ENCODE data around the gene RFXAP.

The RFXAP gene

DNA sequence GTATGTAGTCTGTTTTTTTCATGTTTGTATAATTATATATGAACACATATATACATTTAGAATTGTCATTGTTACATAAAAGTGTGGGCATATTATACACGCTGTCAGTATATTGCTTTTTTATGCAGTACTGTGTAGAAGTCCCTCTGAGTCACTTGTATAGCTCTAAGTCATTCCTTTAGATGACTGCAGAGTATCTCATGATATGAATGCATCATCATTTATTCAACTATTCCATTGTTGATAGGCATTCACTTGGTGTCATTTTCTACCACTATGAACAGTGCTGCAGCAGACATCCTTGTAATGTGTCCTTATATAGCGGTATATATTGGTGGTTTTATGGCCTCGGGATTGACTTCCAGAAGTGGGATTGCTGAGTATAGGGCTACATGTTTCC is 15.3 kb downstream of the RFXAP start:
- TF ChIP-seq, protein P1, sequence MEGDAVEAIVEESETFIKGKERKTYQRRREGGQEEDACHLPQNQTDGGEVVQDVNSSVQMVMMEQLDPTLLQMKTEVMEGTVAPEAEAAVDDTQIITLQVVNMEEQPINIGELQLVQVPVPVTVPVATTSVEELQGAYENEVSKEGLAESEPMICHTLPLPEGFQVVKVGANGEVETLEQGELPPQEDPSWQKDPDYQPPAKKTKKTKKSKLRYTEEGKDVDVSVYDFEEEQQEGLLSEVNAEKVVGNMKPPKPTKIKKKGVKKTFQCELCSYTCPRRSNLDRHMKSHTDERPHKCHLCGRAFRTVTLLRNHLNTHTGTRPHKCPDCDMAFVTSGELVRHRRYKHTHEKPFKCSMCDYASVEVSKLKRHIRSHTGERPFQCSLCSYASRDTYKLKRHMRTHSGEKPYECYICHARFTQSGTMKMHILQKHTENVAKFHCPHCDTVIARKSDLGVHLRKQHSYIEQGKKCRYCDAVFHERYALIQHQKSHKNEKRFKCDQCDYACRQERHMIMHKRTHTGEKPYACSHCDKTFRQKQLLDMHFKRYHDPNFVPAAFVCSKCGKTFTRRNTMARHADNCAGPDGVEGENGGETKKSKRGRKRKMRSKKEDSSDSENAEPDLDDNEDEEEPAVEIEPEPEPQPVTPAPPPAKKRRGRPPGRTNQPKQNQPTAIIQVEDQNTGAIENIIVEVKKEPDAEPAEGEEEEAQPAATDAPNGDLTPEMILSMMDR (IDR thresholded peaks at IDR 0.05; ENCODE audit: low read depth, low read length), result no peak
- no peak overlapping the region for H3K27ac ChIP-seq

DNA sequence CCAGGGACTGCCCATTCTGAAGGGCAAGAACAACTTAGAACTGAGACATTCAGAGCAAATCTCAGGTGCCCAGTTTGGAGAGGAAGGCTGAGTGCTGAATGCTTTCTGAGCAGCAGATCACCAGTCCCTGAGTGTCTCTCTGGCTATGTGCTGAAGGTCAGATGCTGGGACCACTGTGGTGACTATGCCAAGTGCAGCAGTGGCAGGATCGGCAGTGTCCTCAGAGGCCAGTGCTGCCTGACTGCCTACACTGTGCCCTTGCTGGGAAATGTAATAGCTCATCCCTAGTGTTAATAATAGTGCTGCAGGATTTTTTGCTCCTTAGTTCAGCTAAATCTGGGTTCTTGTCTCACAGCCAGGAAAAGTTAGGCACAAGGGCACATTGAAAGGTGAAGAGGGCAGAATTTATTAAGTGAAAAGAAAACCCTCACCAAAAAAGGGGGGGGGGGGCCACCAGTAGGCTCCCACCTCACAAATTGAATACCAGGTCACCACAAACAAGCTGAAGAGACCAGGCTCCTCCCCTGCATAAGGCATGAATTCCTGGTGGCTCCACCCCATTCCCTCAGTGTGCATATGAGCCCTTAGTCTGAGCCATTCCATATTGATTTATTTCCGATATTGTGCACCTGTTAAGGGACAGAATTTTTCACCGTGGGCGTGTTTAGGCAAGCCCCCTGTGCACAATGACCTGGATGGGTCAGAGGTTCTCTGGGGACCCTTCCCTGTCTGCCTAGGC is 18.5 kb downstream of the RFXAP start:
- no peaks in the 10 kb centered on the region for H3K36me3 ChIP-seq
- no peaks in the 10 kb centered on the region for H3K9me3 ChIP-seq (ENCODE audit: severe bottlenecking)
- no peak for DNase-seq
- no peaks in the 10 kb centered on the region for H3K27me3 ChIP-seq (ENCODE audit: insufficient read depth, low read depth, severe bottlenecking)
- no peak overlapping the region for H3K4me3 ChIP-seq (ENCODE audit: low read depth, low read length)
- no peak overlapping the region for H3K27ac ChIP-seq
- TF ChIP-seq, protein P1 (IDR thresholded peaks at IDR 0.05; ENCODE audit: low read depth, low read length), result no peak

More for the DNA sequence above, 15.3 kb downstream of the RFXAP start:
- no peaks in the 10 kb centered on the region for H3K9me3 ChIP-seq (ENCODE audit: severe bottlenecking)
- H3K27me3 ChIP-seq (ENCODE audit: insufficient read depth, low read depth, severe bottlenecking), result no peaks in the 10 kb centered on the region
- H3K4me3 ChIP-seq (ENCODE audit: low read depth, low read length), result no peak overlapping the region
- no peaks in the 10 kb centered on the region for H3K36me3 ChIP-seq
- no peak for DNase-seq

DNA sequence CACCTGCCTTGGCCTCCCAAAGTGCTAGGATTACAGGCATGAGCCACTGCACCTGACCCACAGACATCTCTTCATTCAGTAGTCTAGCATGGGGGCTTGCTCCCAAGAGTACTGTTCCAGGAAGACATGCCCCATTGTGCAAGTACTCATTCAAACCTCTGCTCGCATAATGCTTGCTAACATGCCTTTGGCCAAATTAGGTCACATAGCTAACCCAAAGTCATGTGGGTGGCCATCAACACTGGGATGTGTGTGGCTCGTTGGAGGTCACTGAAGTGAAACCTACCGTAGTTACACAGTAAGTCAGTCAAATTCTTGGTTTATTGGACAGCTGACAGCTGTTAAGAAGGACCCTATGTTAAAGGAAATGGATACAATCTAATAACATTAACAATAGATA is 20.3 kb downstream of the RFXAP start:
- no peaks in the 10 kb centered on the region for H3K27me3 ChIP-seq (ENCODE audit: insufficient read depth, low read depth, severe bottlenecking)

GRCh38 chr13:36839981-36840380 is 21.0 kb downstream of the RFXAP start:
- Histone ChIP-seq H3K27ac (peak overlapping the region; percentile 62), H3K27me3 (ENCODE audit: insufficient read depth, low read depth, severe bottlenecking) (no peaks in the 10 kb centered on the region)
- peak; percentile 50 for DNase-seq

More for the DNA sequence above, 20.3 kb downstream of the RFXAP start:
- Histone ChIP-seq H3K36me3 (no peaks in the 10 kb centered on the region), H3K4me3 (ENCODE audit: low read depth, low read length) (peak overlapping the region; percentile 58), H3K27ac (no peak overlapping the region), H3K9me3 (ENCODE audit: severe bottlenecking) (no peaks in the 10 kb centered on the region)
- TF ChIP-seq, protein P1 (IDR thresholded peaks at IDR 0.05; ENCODE audit: low read depth, low read length), result no peak
- no peak for DNase-seq

GRCh38 chr13:36840718-36841250 is 21.8 kb downstream of the RFXAP start:
- TF ChIP-seq, protein P1 (IDR thresholded peaks at IDR 0.05; ENCODE audit: low read depth, low read length), result no peak
- Histone ChIP-seq H3K27ac (no peak overlapping the region), H3K36me3 (no peaks in the 10 kb centered on the region), H3K27me3 (ENCODE audit: insufficient read depth, low read depth, severe bottlenecking) (no peaks in the 10 kb centered on the region), H3K9me3 (ENCODE audit: severe bottlenecking) (no peaks in the 10 kb centered on the region), H3K4me3 (ENCODE audit: low read depth, low read length) (peak overlapping the region; percentile 58; the same call in 1 of the 2 replicates)
- no peak for DNase-seq

More at GRCh38 chr13:36839981-36840380, 21.0 kb downstream of the RFXAP start:
- TF ChIP-seq, protein P1 (IDR thresholded peaks at IDR 0.05; ENCODE audit: low read depth, low read length), result no peak
- no peaks in the 10 kb centered on the region for H3K9me3 ChIP-seq (ENCODE audit: severe bottlenecking)
- H3K4me3 ChIP-seq (ENCODE audit: low read depth, low read length), result peak overlapping the region; percentile 58
- H3K36me3 ChIP-seq, result no peaks in the 10 kb centered on the region
